Cardiac muscle cell (in vitro differentiated cells and primary cell): ENCODE data around the gene FAM110C. TPM values are rescaled to one million over a fixed set of nuclear protein-coding genes. Genes with fewer than 3 reads are reported as not detected.

Experiments
- DNase-seq, 2 donors: peaks; one replicate each; pipeline versions ENCODE4 v3.0.0 to v3.0.0-alpha.2; 2010 to 2017; ENCODE audit warnings: low read depth in 1 of 2, low spot score in 1 of 2
- H3K27ac ChIP-seq: fragments of 200-600 bp; sonication (generic); 2 replicates; pipeline ENCODE4 v1.5.1; 2016
- H3K27me3 ChIP-seq: fragments of 200-600 bp; sonication (generic); 2 replicates; pipeline ENCODE4 v1.6.0; 2016; ENCODE audit warnings: control low read depth
- H3K36me3 ChIP-seq: fragments of 200-600 bp; sonication (generic); 2 replicates; pipeline ENCODE4 v1.5.1; 2016; ENCODE audit warnings: control low read depth
- H3K4me1 ChIP-seq: fragments of 200-600 bp; sonication (generic); 2 replicates; pipeline ENCODE4 v1.8.1; 2017; ENCODE audit warnings: low read depth, mild to moderate bottlenecking, mixed run types
- H3K4me3 ChIP-seq: fragments of 200-600 bp; sonication (generic); 2 replicates; pipeline ENCODE4 v1.5.1; 2016; ENCODE audit warnings: mild to moderate bottlenecking
- H3K9me3 ChIP-seq: fragments of 200-600 bp; sonication (generic); 2 replicates; pipeline ENCODE4 v1.5.1; 2017; ENCODE audit warnings: low read depth, mild to moderate bottlenecking, control low read depth
- polyA plus RNA-seq: library from polyadenylated mRNA; unstranded; fragments of >200 nt; fragmentation: Nextera tagmentation; extraction: Ambion mirVana; gene quantifications from 2 replicates; pipeline ENCODE4 v1.2.1, GENCODE V29; 2016
- total RNA-seq: library from RNA; depleted of rRNA; stranded (reverse); fragments of >200 nt; gene quantifications from 2 replicates; pipeline ENCODE4 v1.2.3, GENCODE V29; 2016
- TF ChIP-seq, protein P1 (sequence below): IDR thresholded peaks from 2 replicates; pipeline ENCODE4 v1.5.1; 2012; ENCODE audit warnings: low read depth, mild to moderate bottlenecking, low read length

Gene FAM110C, protein sequence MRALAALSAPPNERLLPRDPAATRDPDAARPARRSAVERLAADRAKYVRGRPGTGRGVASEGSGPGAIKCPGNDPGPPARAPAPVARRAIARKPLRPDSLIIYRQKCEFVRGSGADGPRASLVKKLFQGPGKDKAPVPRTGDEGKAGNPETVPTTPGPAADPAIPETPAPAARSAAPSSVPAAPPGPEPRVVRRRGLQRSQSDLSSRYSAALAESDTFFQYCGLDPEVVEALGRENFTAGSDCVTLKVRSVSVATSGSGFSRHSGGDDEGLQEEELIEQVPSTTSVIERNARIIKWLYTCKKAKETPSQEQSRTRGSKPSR
- total RNA-seq (0.60 and 1.1 TPM in 2 replicates), polyA plus RNA-seq (0.60 and 0.85 TPM in 2 replicates)

- TF ChIP-seq, protein P1, sequence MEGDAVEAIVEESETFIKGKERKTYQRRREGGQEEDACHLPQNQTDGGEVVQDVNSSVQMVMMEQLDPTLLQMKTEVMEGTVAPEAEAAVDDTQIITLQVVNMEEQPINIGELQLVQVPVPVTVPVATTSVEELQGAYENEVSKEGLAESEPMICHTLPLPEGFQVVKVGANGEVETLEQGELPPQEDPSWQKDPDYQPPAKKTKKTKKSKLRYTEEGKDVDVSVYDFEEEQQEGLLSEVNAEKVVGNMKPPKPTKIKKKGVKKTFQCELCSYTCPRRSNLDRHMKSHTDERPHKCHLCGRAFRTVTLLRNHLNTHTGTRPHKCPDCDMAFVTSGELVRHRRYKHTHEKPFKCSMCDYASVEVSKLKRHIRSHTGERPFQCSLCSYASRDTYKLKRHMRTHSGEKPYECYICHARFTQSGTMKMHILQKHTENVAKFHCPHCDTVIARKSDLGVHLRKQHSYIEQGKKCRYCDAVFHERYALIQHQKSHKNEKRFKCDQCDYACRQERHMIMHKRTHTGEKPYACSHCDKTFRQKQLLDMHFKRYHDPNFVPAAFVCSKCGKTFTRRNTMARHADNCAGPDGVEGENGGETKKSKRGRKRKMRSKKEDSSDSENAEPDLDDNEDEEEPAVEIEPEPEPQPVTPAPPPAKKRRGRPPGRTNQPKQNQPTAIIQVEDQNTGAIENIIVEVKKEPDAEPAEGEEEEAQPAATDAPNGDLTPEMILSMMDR = no peak
- H3K27me3 ChIP-seq = peaks cover 89% of the 10 kb centered on the region
- no peaks in the 10 kb centered on the region for H3K36me3 ChIP-seq
- peak; percentile 52 to 67 for DNase-seq
- peak within 1 kb of the TSS; percentile 41 for H3K4me3 ChIP-seq
- H3K27ac ChIP-seq = no peak within 1 kb of the TSS
- no peaks in the 10 kb centered on the region for H3K9me3 ChIP-seq
- H3K4me1 ChIP-seq = no peaks in the 10 kb centered on the region
These were observed at the start of gene FAM110C for GRCh38 chr2:46471-47345. Gene FAM110C (minus strand): TSS chr2:46505. CDS start chr2:46385, 120 bp downstream.

GRCh38 chr2:92326-92725, 46.0 kb upstream of the FAM110C start:
- H3K4me3 ChIP-seq = no peak overlapping the region
- no peaks in the 10 kb centered on the region for H3K27me3 ChIP-seq
- no peak for DNase-seq
- no peaks in the 10 kb centered on the region for H3K36me3 ChIP-seq
- no peaks in the 10 kb centered on the region for H3K9me3 ChIP-seq
- TF ChIP-seq, protein P1 = no peak
- H3K27ac ChIP-seq = no peak overlapping the region
- H3K4me1 ChIP-seq = no peaks in the 10 kb centered on the region

DNA sequence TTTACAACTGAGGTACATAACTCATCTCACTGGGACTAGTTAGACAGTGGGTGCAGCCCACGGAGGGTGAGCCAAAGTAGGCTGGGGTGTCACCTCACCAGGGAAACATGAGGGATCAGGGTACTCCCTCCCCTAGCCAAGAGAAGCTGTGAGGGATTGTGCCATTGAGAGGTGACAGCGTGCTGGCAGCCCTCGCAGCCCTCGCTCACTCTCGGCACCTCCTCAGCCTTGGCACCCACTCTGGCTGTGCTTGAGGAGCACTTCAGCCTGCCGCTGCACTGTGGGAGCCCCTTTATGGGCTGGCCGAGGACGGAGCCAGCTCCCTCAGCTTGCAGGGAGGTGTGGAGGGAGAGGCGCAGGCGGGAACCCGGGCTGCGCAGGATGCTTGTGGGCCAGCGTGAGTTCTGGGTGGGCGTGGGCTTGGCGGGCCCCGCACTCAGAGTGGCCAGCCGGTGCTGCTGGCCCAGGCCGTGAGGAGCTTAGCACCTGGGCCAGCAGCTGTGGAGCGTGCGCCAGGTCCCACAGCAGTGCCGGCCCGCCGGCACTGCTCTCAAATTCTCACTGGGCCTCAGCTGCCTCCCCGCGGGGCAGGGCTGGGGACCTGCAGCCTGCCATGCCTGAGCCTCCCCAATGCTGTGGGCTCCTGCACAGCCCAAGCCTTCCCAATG, 44.5 kb upstream of the FAM110C start:
- H3K27me3 ChIP-seq = no peaks in the 10 kb centered on the region

GRCh38 chr2:85761-86160, 39.5 kb upstream of the FAM110C start:
- Histone ChIP-seq H3K9me3 (no peaks in the 10 kb centered on the region), H3K4me1 (no peaks in the 10 kb centered on the region), H3K27me3 (peaks cover 8% of the 10 kb centered on the region), H3K36me3 (no peaks in the 10 kb centered on the region), H3K27ac (no peak overlapping the region), H3K4me3 (no peak overlapping the region)
- TF ChIP-seq, protein P1 = no peak
- DNase-seq = no peak

More for the DNA sequence above, 44.5 kb upstream of the FAM110C start:
- no peaks in the 10 kb centered on the region for H3K36me3 ChIP-seq
- H3K4me3 ChIP-seq = no peak overlapping the region
- no peaks in the 10 kb centered on the region for H3K4me1 ChIP-seq
- no peak for DNase-seq
- H3K9me3 ChIP-seq = no peaks in the 10 kb centered on the region
- TF ChIP-seq, protein P1 = no peak
- no peak overlapping the region for H3K27ac ChIP-seq

GRCh38 chr2:84121-84520, 37.8 kb upstream of the FAM110C start:
- Histone ChIP-seq H3K27me3 (peaks cover 8% of the 10 kb centered on the region), H3K4me1 (no peaks in the 10 kb centered on the region), H3K36me3 (no peaks in the 10 kb centered on the region), H3K4me3 (no peak overlapping the region), H3K9me3 (no peaks in the 10 kb centered on the region), H3K27ac (no peak overlapping the region)
- TF ChIP-seq, protein P1 = no peak
- DNase-seq = no peak
